Activated CD8-positive, alpha-beta memory T cell treated with anti-CD3 and anti-CD28 coated beads for 48 hours (primary cell): Measurements from ENCODE around the gene MACROD2.
"Not testable (repeated sequence)": the region's sequence is repeated elsewhere in the genome, so short reads cannot be mapped to it uniquely, and the experiment has no call there.

Experiments used
- DNase-seq, 3 experiments: peaks; one replicate each; pipeline ENCODE4 v3.0.0-alpha.2; 2020; ENCODE audit warnings: low read depth in 2 of 3, low spot score in 2 of 3

MACROD2 gene

GRCh38 chr20:16007164-16007563 is 2011.8 kb downstream of the MACROD2 start:
- no peak for DNase-seq

GRCh38 chr20:16007962-16008361 is 2012.6 kb downstream of the MACROD2 start:
- no peak for DNase-seq

GRCh38 chr20:16011056-16011455 is 2015.7 kb downstream of the MACROD2 start:
- DNase-seq = no peak

GRCh38 chr20:16011519-16011918 is 2016.2 kb downstream of the MACROD2 start:
- DNase-seq = no peak

GRCh38 chr20:16012934-16013333 is 2017.6 kb downstream of the MACROD2 start:
- DNase-seq = not testable (repeated sequence)

- DNase-seq = no peak
These were observed 2018.3 kb downstream of the MACROD2 start for GRCh38 chr20:16013631-16014030.

- DNase-seq = no peak
These were observed 2019.1 kb downstream of the MACROD2 start for GRCh38 chr20:16014436-16014835.

GRCh38 chr20:16017656-16018055 is 2022.3 kb downstream of the MACROD2 start:
- DNase-seq = no peak

- no peak for DNase-seq
These were observed 2023.6 kb downstream of the MACROD2 start for GRCh38 chr20:16018881-16019280.

GRCh38 chr20:16020971-16021370 is 2025.7 kb downstream of the MACROD2 start:
- DNase-seq = no peak

GRCh38 chr20:16025084-16025483 is 2029.8 kb downstream of the MACROD2 start:
- no peak for DNase-seq

GRCh38 chr20:16027686-16028085 is 2032.4 kb downstream of the MACROD2 start:
- DNase-seq = no peak

- no peak for DNase-seq
These were observed 2033.6 kb downstream of the MACROD2 start for GRCh38 chr20:16028923-16029322.

- no peak for DNase-seq
These were observed 2034.9 kb downstream of the MACROD2 start for GRCh38 chr20:16030253-16030652.

- DNase-seq = no peak
These were observed 2040.3 kb downstream of the MACROD2 start for GRCh38 chr20:16035576-16035975.

- no peak for DNase-seq
These were observed 2041.0 kb downstream of the MACROD2 start for GRCh38 chr20:16036331-16036730.

GRCh38 chr20:16040742-16041141 is 2045.4 kb downstream of the MACROD2 start:
- DNase-seq = no peak

- DNase-seq = no peak
These were observed 2047.4 kb downstream of the MACROD2 start for GRCh38 chr20:16042731-16043130.

- no peak for DNase-seq
These were observed 2048.6 kb downstream of the MACROD2 start for GRCh38 chr20:16043931-16044330.

- no peak for DNase-seq
These were observed 2053.6 kb downstream of the MACROD2 start for GRCh38 chr20:16048876-16049275.

GRCh38 chr20:16049529-16050093 is 2054.3 kb downstream of the MACROD2 start:
- no peak for DNase-seq

- DNase-seq = no peak
These were observed 2055.1 kb downstream of the MACROD2 start for GRCh38 chr20:16050366-16050765.

- no peak for DNase-seq
These were observed 2056.7 kb downstream of the MACROD2 start for GRCh38 chr20:16051968-16052367.

GRCh38 chr20:16052456-16052855 is 2057.1 kb downstream of the MACROD2 start:
- DNase-seq = no peak
